Duodenal mucosa (tissue), 2 donors: ENCODE measurements around the gene STX3.
"Not testable (repeated sequence)": the region's sequence is repeated elsewhere in the genome, so short reads cannot be mapped to it uniquely, and the experiment has no call there.

Source experiments
- H3K27ac ChIP-seq: one replicate; pipeline ENCODE4 v1.7.0; 2013; ENCODE audit warnings: low read depth, low read length
- H3K27me3 ChIP-seq, 2 donors: one replicate each; pipeline ENCODE4 v1.7.0; 2013; ENCODE audit warnings: low read length in 2 of 2, control low read depth in 1 of 2; ENCODE audit not compliant: insufficient read depth in 2 of 2, control insufficient read depth in 1 of 2
- H3K36me3 ChIP-seq, 2 donors: one replicate each; pipeline ENCODE4 v1.7.0; 2013; ENCODE audit warnings: low read length in 2 of 2, control low read depth in 1 of 2; ENCODE audit not compliant: insufficient read depth in 2 of 2, control insufficient read depth in 1 of 2
- H3K4me1 ChIP-seq, 2 donors: one replicate each; pipeline ENCODE4 v1.7.0; 2013; ENCODE audit warnings: low read length in 2 of 2, control low read depth in 1 of 2; ENCODE audit not compliant: insufficient read depth in 2 of 2, control insufficient read depth in 1 of 2
- H3K4me3 ChIP-seq, 2 donors: one replicate each; pipeline ENCODE4 v1.7.0; 2013; ENCODE audit warnings: low read length in 2 of 2, low read depth in 1 of 2
- H3K9ac ChIP-seq, 2 donors: one replicate each; pipeline ENCODE4 v1.7.0; 2013; ENCODE audit warnings: low read length in 2 of 2, low read depth in 1 of 2
- H3K9me3 ChIP-seq, 2 donors: one replicate each; pipeline ENCODE4 v1.7.0; 2013; ENCODE audit warnings: low read length in 2 of 2, control low read depth in 1 of 2; ENCODE audit not compliant: control insufficient read depth in 1 of 2

Gene STX3

GRCh38 chr11:59822989-59823566 lies 67.9 kb downstream of the STX3 start:
- H3K27ac ChIP-seq = no peak overlapping the region
- no peaks in the 10 kb centered on the region for H3K9me3 ChIP-seq
- H3K9ac ChIP-seq = no peak overlapping the region
- H3K36me3 ChIP-seq = no peaks in the 10 kb centered on the region
- no peaks in the 10 kb centered on the region for H3K4me1 ChIP-seq
- H3K4me3 ChIP-seq = no peak overlapping the region
- no peaks in the 10 kb centered on the region for H3K27me3 ChIP-seq

- Histone ChIP-seq H3K27ac (no peak overlapping the region), H3K4me1 (no peaks in the 10 kb centered on the region), H3K9ac (no peak overlapping the region), H3K4me3 (no peak overlapping the region), H3K36me3 (no peaks in the 10 kb centered on the region), H3K9me3 (no peaks in the 10 kb centered on the region), H3K27me3 (no peaks in the 10 kb centered on the region)
These were observed 74.2 kb downstream of the STX3 start for GRCh38 chr11:59829358-59829757.

DNA sequence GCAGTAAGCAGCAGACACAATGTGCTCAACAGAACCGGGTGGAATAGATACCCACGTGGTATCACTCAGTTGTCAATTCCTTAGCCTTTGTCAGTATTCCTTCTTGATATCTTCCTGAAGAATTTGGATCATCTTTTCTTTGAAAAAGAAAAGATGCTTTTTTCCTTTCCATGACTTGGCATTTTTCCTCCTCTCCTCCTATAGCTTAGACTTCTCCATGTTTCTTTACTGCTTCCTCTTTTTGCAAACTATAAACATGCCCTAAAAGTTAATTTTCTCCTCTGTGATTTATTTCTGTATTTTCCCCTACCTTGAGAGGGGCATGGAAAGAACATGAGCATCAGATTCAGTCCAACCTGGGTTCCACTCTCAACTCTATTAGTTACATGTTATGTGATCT lies 78.4 kb downstream of the STX3 start:
- no peak overlapping the region for H3K27ac ChIP-seq
- H3K4me3 ChIP-seq = no peak overlapping the region
- no peak overlapping the region for H3K9ac ChIP-seq
- no peaks in the 10 kb centered on the region for H3K4me1 ChIP-seq
- H3K27me3 ChIP-seq = peaks cover 0 to 3% of the 10 kb centered on the region in 2 donors
- H3K9me3 ChIP-seq = no peaks in the 10 kb centered on the region
- H3K36me3 ChIP-seq = no peaks in the 10 kb centered on the region

DNA sequence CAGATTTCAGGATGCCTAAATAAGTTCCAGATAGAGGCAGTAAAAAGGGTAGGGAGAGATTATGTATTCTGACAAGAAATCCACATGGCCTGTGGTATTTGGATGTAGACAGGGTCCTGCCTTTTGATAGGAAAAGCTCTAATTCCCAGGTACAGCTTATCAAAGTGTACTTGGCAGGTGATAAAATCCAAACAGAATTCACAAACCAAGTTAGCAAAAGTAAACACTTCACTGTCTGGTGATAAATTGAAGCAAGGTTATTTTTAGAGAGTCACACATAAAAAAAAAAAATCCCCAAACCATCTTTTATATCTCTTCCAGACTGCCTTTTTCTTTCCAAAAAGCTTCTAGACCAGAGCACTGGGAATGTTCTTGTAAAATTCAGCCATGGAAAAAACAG lies 84.4 kb downstream of the STX3 start:
- H3K27ac ChIP-seq = no peak overlapping the region
- H3K4me3 ChIP-seq = no peak overlapping the region
- peaks cover 0 to 3% of the 10 kb centered on the region in 2 donors for H3K27me3 ChIP-seq

DNA sequence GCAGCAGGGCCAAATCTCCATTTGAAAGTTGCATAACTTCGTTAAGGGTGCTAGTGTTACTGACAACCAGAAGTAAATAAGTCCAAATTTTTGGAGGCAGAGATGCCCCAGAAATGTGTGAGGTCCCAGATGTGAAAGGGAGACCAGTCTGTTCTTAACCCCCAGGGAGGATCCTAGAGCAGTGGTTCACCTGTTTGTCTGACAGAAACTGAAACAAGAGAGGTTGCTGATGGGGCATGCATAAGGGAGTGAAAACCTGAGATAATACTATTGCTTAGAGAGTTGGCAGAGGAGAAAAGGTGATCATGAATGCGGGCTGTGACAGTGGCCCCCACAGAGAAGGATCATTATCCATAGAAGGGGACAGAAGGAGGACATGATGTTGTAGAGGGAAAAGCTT lies 86.3 kb downstream of the STX3 start:
- no peaks in the 10 kb centered on the region for H3K9me3 ChIP-seq
- no peak overlapping the region for H3K9ac ChIP-seq
- no peaks in the 10 kb centered on the region for H3K36me3 ChIP-seq
- no peak overlapping the region for H3K4me3 ChIP-seq
- peaks cover 0 to 3% of the 10 kb centered on the region in 2 donors for H3K27me3 ChIP-seq
- H3K4me1 ChIP-seq = no peaks in the 10 kb centered on the region
- no peak overlapping the region for H3K27ac ChIP-seq

More for the DNA sequence above, 84.4 kb downstream of the STX3 start:
- no peaks in the 10 kb centered on the region for H3K9me3 ChIP-seq
- no peaks in the 10 kb centered on the region for H3K4me1 ChIP-seq
- no peaks in the 10 kb centered on the region for H3K36me3 ChIP-seq
- no peak overlapping the region for H3K9ac ChIP-seq

GRCh38 chr11:59842316-59842715 lies 87.1 kb downstream of the STX3 start:
- Histone ChIP-seq H3K4me1 (no peaks in the 10 kb centered on the region), H3K9me3 (no peaks in the 10 kb centered on the region), H3K27ac (no peak overlapping the region), H3K9ac (no peak overlapping the region), H3K27me3 (no peaks in the 10 kb centered on the region), H3K4me3 (no peak overlapping the region), H3K36me3 (no peaks in the 10 kb centered on the region)

- no peak within 1 kb of the TSS for H3K9ac ChIP-seq
- H3K27ac ChIP-seq = no peak within 1 kb of the TSS
- no peaks in the 10 kb centered on the region for H3K36me3 ChIP-seq
- H3K9me3 ChIP-seq = no peaks in the 10 kb centered on the region
- peaks cover 4 to 7% of the 10 kb centered on the region in 2 donors for H3K4me1 ChIP-seq
- no peaks in the 10 kb centered on the region for H3K27me3 ChIP-seq
- no peak within 1 kb of the TSS for H3K4me3 ChIP-seq
These were observed 90.2 kb downstream of the STX3 start, which contains the start of gene CBLIF for GRCh38 chr11:59845399-59845798. Gene CBLIF, minus strand, starts transcription at chr11:59845499. Its CDS starts 46 bp downstream, at chr11:59845453.

DNA sequence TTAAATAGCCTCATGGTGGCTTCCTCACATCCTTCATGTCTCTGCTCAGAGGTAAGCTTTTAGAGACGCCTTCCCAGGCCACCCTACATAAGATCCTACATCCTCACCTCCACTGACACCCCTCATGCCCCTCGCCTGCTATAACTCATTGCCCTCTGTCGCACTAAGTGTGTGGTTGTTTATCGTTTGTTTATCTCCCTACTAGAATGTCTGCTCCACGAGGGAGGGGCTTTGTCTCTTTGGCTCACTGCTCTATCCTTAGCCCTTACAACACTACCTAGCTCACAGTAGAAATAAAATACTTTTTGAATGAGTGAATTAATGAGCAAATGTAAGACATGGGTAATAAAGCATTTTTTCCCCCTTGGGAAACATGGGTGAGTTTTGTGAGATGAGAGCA lies 91.4 kb downstream of the STX3 start:
- no peaks in the 10 kb centered on the region for H3K27me3 ChIP-seq
- H3K27ac ChIP-seq = no peak overlapping the region
- H3K36me3 ChIP-seq = no peaks in the 10 kb centered on the region
- no peak overlapping the region for H3K4me3 ChIP-seq
- H3K4me1 ChIP-seq = peaks cover 4 to 7% of the 10 kb centered on the region in 2 donors
- no peak overlapping the region for H3K9ac ChIP-seq
- H3K9me3 ChIP-seq = no peaks in the 10 kb centered on the region

DNA sequence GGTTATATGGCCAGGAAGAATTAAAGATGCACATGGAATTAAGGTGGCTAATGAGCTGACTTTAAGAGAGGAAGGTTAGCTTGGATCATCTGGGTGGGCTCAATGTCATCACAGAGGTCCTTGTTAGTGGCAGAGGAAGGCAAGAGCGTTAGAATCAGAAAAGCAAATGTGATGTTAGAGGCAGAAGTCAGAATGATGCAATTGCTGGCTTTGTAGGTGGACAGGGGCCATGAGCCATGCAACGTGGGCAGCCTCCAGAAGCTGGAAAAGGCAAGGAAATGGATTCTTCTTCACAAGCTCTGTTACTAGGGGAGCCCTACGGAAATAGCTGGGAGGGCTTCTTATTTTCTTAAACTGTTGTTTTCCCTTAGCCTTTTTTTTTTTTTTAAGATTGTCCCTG lies 92.5 kb downstream of the STX3 start:
- no peak overlapping the region for H3K4me3 ChIP-seq
- no peak overlapping the region for H3K9ac ChIP-seq
- no peaks in the 10 kb centered on the region for H3K9me3 ChIP-seq
- no peaks in the 10 kb centered on the region for H3K27me3 ChIP-seq
- no peak overlapping the region for H3K27ac ChIP-seq
- peaks cover 4 to 7% of the 10 kb centered on the region in 2 donors for H3K4me1 ChIP-seq
- H3K36me3 ChIP-seq = no peaks in the 10 kb centered on the region

DNA sequence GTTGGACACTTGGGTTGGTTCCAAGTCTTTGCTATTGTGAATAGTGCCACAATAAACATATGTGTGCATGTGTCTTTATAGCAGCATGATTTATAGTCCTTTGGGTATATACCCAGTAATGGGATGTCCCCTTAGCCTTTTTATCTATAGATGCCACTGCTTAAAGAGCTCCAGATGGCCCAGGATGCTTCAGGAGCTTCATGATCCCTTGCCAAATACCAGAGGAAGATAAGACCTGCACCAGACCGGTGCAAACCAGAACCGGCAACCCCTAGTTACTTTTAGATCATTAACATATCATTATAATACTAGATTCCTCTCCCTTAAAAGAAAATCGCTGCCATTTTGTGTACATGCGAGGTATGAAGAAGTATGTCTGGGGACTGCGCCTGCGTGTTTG lies 93.3 kb downstream of the STX3 start:
- not testable (repeated sequence) for H3K27me3 ChIP-seq, H3K9ac ChIP-seq, H3K4me1 ChIP-seq, H3K9me3 ChIP-seq, H3K4me3 ChIP-seq, H3K27ac ChIP-seq, H3K36me3 ChIP-seq

DNA sequence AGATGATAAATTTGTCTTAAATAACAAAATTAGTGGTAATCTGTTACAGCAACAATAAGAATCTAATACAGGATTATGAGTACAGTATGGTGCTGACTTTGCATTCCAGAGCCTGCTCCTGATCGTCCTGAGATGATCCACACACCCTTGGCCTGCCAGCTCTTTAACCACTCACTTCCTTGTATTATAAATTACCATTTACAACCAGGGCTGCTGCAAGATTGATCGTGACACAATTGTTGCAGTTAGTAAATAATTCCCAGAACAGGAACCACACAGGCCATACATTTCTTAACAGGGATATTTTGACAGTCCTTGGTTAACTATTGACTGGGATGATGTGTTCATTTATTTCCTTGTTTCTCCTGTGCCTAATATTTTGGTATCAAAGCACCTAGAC lies 94.0 kb downstream of the STX3 start:
- Histone ChIP-seq H3K27ac (no peak overlapping the region), H3K9me3 (no peaks in the 10 kb centered on the region), H3K9ac (no peak overlapping the region), H3K36me3 (no peaks in the 10 kb centered on the region), H3K4me1 (peaks cover 4 to 7% of the 10 kb centered on the region in 2 donors), H3K4me3 (no peak overlapping the region), H3K27me3 (no peaks in the 10 kb centered on the region)
